ENCODE data around the gene FCRL6. TPM values are rescaled to one million over a fixed set of nuclear protein-coding genes. Genes with fewer than 3 reads are reported as not detected.

Gene FCRL6
- total RNA-seq, 1 donor from 2014 or later, result not detected

- Histone ChIP-seq H3K4me3 (no peak overlapping the region), H3K9me3 (no peaks in the 10 kb centered on the region), H3K4me1 (no peaks in the 10 kb centered on the region), H3K27ac (no peak overlapping the region), H3K36me3 (no peaks in the 10 kb centered on the region), H3K27me3 (no peaks in the 10 kb centered on the region)
- DNase-seq (ENCODE audit: low spot score in 2 of 2), result no peak
- TF ChIP-seq, protein P1, sequence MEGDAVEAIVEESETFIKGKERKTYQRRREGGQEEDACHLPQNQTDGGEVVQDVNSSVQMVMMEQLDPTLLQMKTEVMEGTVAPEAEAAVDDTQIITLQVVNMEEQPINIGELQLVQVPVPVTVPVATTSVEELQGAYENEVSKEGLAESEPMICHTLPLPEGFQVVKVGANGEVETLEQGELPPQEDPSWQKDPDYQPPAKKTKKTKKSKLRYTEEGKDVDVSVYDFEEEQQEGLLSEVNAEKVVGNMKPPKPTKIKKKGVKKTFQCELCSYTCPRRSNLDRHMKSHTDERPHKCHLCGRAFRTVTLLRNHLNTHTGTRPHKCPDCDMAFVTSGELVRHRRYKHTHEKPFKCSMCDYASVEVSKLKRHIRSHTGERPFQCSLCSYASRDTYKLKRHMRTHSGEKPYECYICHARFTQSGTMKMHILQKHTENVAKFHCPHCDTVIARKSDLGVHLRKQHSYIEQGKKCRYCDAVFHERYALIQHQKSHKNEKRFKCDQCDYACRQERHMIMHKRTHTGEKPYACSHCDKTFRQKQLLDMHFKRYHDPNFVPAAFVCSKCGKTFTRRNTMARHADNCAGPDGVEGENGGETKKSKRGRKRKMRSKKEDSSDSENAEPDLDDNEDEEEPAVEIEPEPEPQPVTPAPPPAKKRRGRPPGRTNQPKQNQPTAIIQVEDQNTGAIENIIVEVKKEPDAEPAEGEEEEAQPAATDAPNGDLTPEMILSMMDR (IDR thresholded peaks at IDR 0.05), result no peak
- intact Hi-C loops (cut with DNase I), result no loop called here
Observed at GRCh38 chr1:159817276-159818041, 15.3 kb downstream of the FCRL6 start.

- Histone ChIP-seq H3K4me3 (no peak overlapping the region), H3K9me3 (no peaks in the 10 kb centered on the region), H3K4me1 (no peaks in the 10 kb centered on the region), H3K36me3 (no peaks in the 10 kb centered on the region), H3K27me3 (no peaks in the 10 kb centered on the region), H3K27ac (no peak overlapping the region)
- DNase-seq (ENCODE audit: low spot score in 2 of 2), result no peak
- TF ChIP-seq, protein P1 (IDR thresholded peaks at IDR 0.05), result no peak
- intact Hi-C loops (cut with DNase I), result no loop called here
Observed at GRCh38 chr1:159821171-159821867, 19.2 kb downstream of the FCRL6 start.

DNA sequence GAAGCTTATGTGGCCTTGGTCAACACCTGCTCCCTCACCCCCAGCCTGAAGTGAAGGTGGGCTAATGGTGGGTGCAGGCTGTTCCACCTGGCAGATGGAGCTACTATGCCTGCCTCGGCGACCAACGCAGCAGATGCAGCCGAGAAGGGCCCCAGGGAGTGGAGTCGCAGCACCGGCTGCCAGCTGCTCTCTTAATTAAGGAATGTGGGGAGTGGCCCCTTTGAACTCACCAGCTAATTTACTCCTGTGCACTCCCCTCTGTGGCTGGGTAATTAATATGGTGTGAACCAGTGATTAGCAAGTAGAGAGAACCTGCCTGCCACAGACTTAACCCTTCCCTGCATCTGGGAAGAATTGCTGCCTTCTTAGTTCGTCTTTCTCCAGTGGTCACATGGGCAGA is 21.2 kb downstream of the FCRL6 start:
- intact Hi-C loops (cut with DNase I), result no loop called here

GRCh38 chr1:159825564-159825963 is 23.4 kb downstream of the FCRL6 start:
- Histone ChIP-seq H3K4me3 (no peak overlapping the region), H3K9me3 (no peaks in the 10 kb centered on the region), H3K4me1 (no peaks in the 10 kb centered on the region), H3K36me3 (no peaks in the 10 kb centered on the region), H3K27ac (no peak overlapping the region), H3K27me3 (no peaks in the 10 kb centered on the region)
- no peak for DNase-seq (ENCODE audit: low spot score in 2 of 2)
- intact Hi-C loops (cut with DNase I), result no loop called here
- TF ChIP-seq, protein P1 (IDR thresholded peaks at IDR 0.05), result no peak

More for the DNA sequence above, 21.2 kb downstream of the FCRL6 start:
- no peaks in the 10 kb centered on the region for H3K27me3 ChIP-seq
- H3K27ac ChIP-seq, result no peak overlapping the region
- H3K9me3 ChIP-seq, result no peaks in the 10 kb centered on the region
- TF ChIP-seq, protein P1 (IDR thresholded peaks at IDR 0.05), result no peak
- H3K36me3 ChIP-seq, result no peaks in the 10 kb centered on the region
- no peak overlapping the region for H3K4me3 ChIP-seq
- DNase-seq (ENCODE audit: low spot score in 2 of 2), result no peak
- no peaks in the 10 kb centered on the region for H3K4me1 ChIP-seq

GRCh38 chr1:159826441-159827101 is 24.4 kb downstream of the FCRL6 start, which contains the start of gene SLAMF8:
SLAMF8 (plus strand) TSS chr1:159826873; CDS start chr1:159826899, 26 bp downstream.
- DNase-seq (ENCODE audit: low spot score in 2 of 2), result peak; percentile 27 to 70

More at GRCh38 chr1:159826441-159827101, 24.4 kb downstream of the FCRL6 start, which contains the start of gene SLAMF8:
- no peaks in the 10 kb centered on the region for H3K9me3 ChIP-seq
- intact Hi-C loops (cut with DNase I), result no loop called here
- H3K36me3 ChIP-seq, result no peaks in the 10 kb centered on the region
- H3K27me3 ChIP-seq, result no peaks in the 10 kb centered on the region
- TF ChIP-seq, protein P1 (IDR thresholded peaks at IDR 0.05), result no peak
- peak within 1 kb of the TSS in 1 of 2 donors; percentile 9 for H3K4me3 ChIP-seq
- H3K4me1 ChIP-seq, result no peaks in the 10 kb centered on the region
- H3K27ac ChIP-seq, result no peak within 1 kb of the TSS

Data from ascending aorta (tissue), 2 donors.